Measurements from ENCODE around the gene TRAPPC6A.

The TRAPPC6A gene

GRCh38 chr19:45159210-45159970 lies 18.6 kb downstream of the TRAPPC6A start:
- no peak for TF ChIP-seq CTCF (IDR thresholded peaks at IDR 0.05; ENCODE audit: control insufficient read depth, extremely low read depth, insufficient read depth)
- DNase-seq (ENCODE audit: low read depth) = no peak
- no peak overlapping the region for H3K4me3 ChIP-seq (ENCODE audit: low read depth, low read length)

- DNase-seq (ENCODE audit: low read depth) = no peak
- H3K4me3 ChIP-seq (ENCODE audit: low read depth, low read length) = no peak overlapping the region
- no peak for TF ChIP-seq CTCF (IDR thresholded peaks at IDR 0.05; ENCODE audit: control insufficient read depth, extremely low read depth, insufficient read depth)
These were observed 19.4 kb downstream of the TRAPPC6A start for GRCh38 chr19:45158503-45159209.

GRCh38 chr19:45156751-45157150 lies 21.3 kb downstream of the TRAPPC6A start:
- TF ChIP-seq CTCF (IDR thresholded peaks at IDR 0.05; ENCODE audit: control insufficient read depth, extremely low read depth, insufficient read depth) = no peak
- DNase-seq (ENCODE audit: low read depth) = no peak

GRCh38 chr19:45156011-45156630 lies 21.9 kb downstream of the TRAPPC6A start:
- TF ChIP-seq CTCF (IDR thresholded peaks at IDR 0.05; ENCODE audit: control insufficient read depth, extremely low read depth, insufficient read depth) = no peak
- no peak overlapping the region for H3K4me3 ChIP-seq (ENCODE audit: low read depth, low read length)
- DNase-seq (ENCODE audit: low read depth) = no peak

More at GRCh38 chr19:45156751-45157150, 21.3 kb downstream of the TRAPPC6A start:
- H3K4me3 ChIP-seq (ENCODE audit: low read depth, low read length) = no peak overlapping the region

GRCh38 chr19:45154064-45154827 lies 23.8 kb downstream of the TRAPPC6A start:
- TF ChIP-seq CTCF (IDR thresholded peaks at IDR 0.05; ENCODE audit: control insufficient read depth, extremely low read depth, insufficient read depth) = no peak
- H3K4me3 ChIP-seq (ENCODE audit: low read depth, low read length) = no peak overlapping the region
- no peak for DNase-seq (ENCODE audit: low read depth)

- TF ChIP-seq CTCF (IDR thresholded peaks at IDR 0.05; ENCODE audit: control insufficient read depth, extremely low read depth, insufficient read depth) = no peak
- DNase-seq (ENCODE audit: low read depth) = no peak
- H3K4me3 ChIP-seq (ENCODE audit: low read depth, low read length) = no peak overlapping the region
These were observed 24.5 kb downstream of the TRAPPC6A start for GRCh38 chr19:45153339-45154063.

Data from LNCaP clone FGC (cell line).